ENCODE data around the gene RFC1.

Gene RFC1

DNA sequence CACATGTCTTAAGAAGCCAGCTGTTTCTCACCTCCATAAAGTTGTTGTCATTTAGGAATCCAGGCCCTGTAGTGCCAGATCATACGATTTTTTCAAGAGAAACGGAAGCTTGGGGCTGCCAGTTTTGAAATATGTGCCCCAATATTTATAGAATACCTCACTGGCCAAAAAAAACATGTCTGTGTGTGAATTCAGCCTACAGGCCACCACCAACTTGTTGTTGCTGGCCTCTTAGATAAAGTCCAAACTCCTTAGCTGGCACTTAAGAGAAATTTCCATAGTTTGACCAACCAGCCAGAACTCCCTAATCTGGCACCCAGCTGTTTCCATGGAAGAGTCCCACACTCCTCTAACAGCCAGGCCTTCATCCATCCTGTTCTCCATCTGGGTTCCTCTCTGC is 109.7 kb downstream of the RFC1 start:
- TF ChIP-seq CTCF (IDR thresholded peaks at IDR 0.05; ENCODE audit: control extremely low read depth, extremely low read depth, low read depth, missing control alignments), result no peak
- DNase-seq (ENCODE audit: extremely low spot score), result no peak
- ChIA-PET CTCF (interaction anchor here (0.8 to 1.2 kb wide), 3 partner anchors 9 to 31 kb away, joined by 3 to 4 read pairs (median 3); no protein-coding TSS in a partner anchor), POLR2A (no interaction called here)

- ChIA-PET POLR2A (no interaction called here), CTCF (interaction anchor here (0.8 to 1.2 kb wide), 2 partner anchors 12 to 30 kb away, joined by 3 to 4 read pairs; no protein-coding TSS in a partner anchor)
- no peak for TF ChIP-seq CTCF (IDR thresholded peaks at IDR 0.05; ENCODE audit: control extremely low read depth, extremely low read depth, low read depth, missing control alignments)
- no peak for DNase-seq (ENCODE audit: extremely low spot score)
Measured at GRCh38 chr4:39255871-39256270, 110.3 kb downstream of the RFC1 start.

DNA sequence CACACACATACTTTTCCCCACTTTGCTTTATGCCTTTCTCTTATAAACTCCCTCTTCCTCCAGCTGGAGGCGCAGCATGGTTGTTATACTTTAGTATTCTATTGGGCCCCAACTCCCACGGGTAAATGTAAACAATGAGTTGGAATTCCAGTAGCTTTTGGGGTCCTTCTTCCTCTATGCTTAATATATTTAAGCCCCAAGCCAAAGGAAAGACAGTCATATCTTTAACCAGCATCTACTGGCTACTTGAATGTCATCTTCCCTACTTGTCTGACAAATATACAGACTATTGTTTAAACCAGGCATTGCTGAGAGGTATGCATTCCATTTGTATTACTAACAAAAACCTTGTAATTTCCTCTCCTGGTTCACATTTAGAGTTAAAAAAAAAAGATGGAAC is 110.9 kb downstream of the RFC1 start:
- POLR2A ChIA-PET, result no interaction called here
- no peak for TF ChIP-seq CTCF (IDR thresholded peaks at IDR 0.05; ENCODE audit: control extremely low read depth, extremely low read depth, low read depth, missing control alignments)
- DNase-seq (ENCODE audit: extremely low spot score), result no peak
- CTCF ChIA-PET, result no interaction called here

GRCh38 chr4:39243462-39243861 is 122.7 kb downstream of the RFC1 start:
- TF ChIP-seq CTCF (IDR thresholded peaks at IDR 0.05; ENCODE audit: control extremely low read depth, extremely low read depth, low read depth, missing control alignments), result no peak
- no peak for DNase-seq (ENCODE audit: extremely low spot score)
- CTCF ChIA-PET, result interaction anchor here (1.2 to 1.4 kb wide), 2 partner anchors 13 to 24 kb away, joined by 3 read pairs; no protein-coding TSS in a partner anchor
- POLR2A ChIA-PET, result no interaction called here
